GM12878 (cell line): Measurements from ENCODE around the gene ARHGDIA. TPM values are rescaled to one million over a fixed set of nuclear protein-coding genes. Genes with fewer than 3 reads are reported as not detected.

ENCODE experiments used
- ATAC-seq: fragments of 200-7000 bp; cut with Tn5 transposase; 3 replicates; pipeline ENCODE4 v1.9.1; 2020; ENCODE audit warnings: mild to moderate bottlenecking, moderate library complexity
- BruUV-seq: library from RNA; stranded (reverse); fragments of 400-500 nt; replicated peaks from 2 replicates; lab custom pipeline; 2021; lab: Mats Ljungman, UMichigan
- CTCF ChIA-PET: fragments of 300-600 bp; sonication (Branson Sonifier 250); formaldehyde crosslinking; extraction: SDS; loops from one replicate; lab custom pipeline; 2021; ENCODE audit warnings: inconsistent platforms; lab: Yijun Ruan, JAX
- POLR2A ChIA-PET: fragments of 350-600 bp; formaldehyde crosslinking; extraction: SDS; loops from one replicate; lab custom pipeline; 2021; ENCODE audit warnings: inconsistent platforms; lab: Charles Lee
- RAD21 ChIA-PET: fragments of 300-600 bp; sonication (Branson Sonifier 250); formaldehyde crosslinking; loops from one replicate; lab custom pipeline; 2023; ENCODE audit warnings: antibody characterized with exemption; ENCODE audit not compliant: unreplicated experiment; lab: Charles Lee
- SMC1A ChIA-PET: fragments of 300-600 bp; sonication (Branson Sonifier 250); formaldehyde crosslinking; loops from one replicate; lab custom pipeline; 2023; ENCODE audit not compliant: unreplicated experiment, uncharacterized antibody; lab: Charles Lee
- DNase-seq: peaks from one replicate; pipeline ENCODE4 v3.0.0-alpha.2; 2011; ENCODE audit warnings: low read depth, low spot score
- FAIRE-seq: peaks from 3 replicates; lab custom pipeline; 2011; peaks lifted over from hg19 to GRCh38; lab: Jason Lieb, UNC
- H2AFZ ChIP-seq: 2 replicates; pipeline ENCODE4 v1.6.0; 2011; ENCODE audit warnings: low read depth, low read length, control low read depth; ENCODE audit not compliant: control insufficient read depth
- H3K27ac ChIP-seq: 2 replicates; pipeline ENCODE4 v1.5.1; 2011; ENCODE audit warnings: control low read depth; ENCODE audit not compliant: control insufficient read depth, insufficient read depth
- H3K27me3 ChIP-seq, 2 experiments: replicated peaks in 1 of 2; 2 replicates each; pipeline versions ENCODE4 v1.6.0 to v1.6.1; 2011; ENCODE audit warnings: low read length in 1 of 2; ENCODE audit not compliant: control insufficient read depth in 2 of 2, insufficient read depth in 2 of 2
- H3K36me3 ChIP-seq, 2 experiments: 2 replicates each; pipeline ENCODE4 v1.5.1; 2011; ENCODE audit warnings: low read length in 1 of 2; ENCODE audit not compliant: control insufficient read depth in 2 of 2, insufficient read depth in 2 of 2
- H3K4me1 ChIP-seq: 2 replicates; pipeline ENCODE4 v1.6.1; 2011; ENCODE audit warnings: mild to moderate bottlenecking, low read length, moderate library complexity, mixed read lengths; ENCODE audit not compliant: control insufficient read depth, insufficient read depth
- H3K4me2 ChIP-seq: 2 replicates; pipeline ENCODE4 v1.6.0; 2011; ENCODE audit warnings: control low read depth; ENCODE audit not compliant: control insufficient read depth, insufficient read depth
- H3K4me3 ChIP-seq: fragments of 200-600 bp; sonication (generic); 2 replicates; pipeline ENCODE4 v1.5.1; 2016
- H3K79me2 ChIP-seq: 2 replicates; pipeline ENCODE4 v1.6.0; 2011; ENCODE audit warnings: low read length; ENCODE audit not compliant: control insufficient read depth, insufficient read depth
- H3K9ac ChIP-seq: 2 replicates; pipeline ENCODE4 v1.8.0; 2011; ENCODE audit warnings: low read length, control low read depth, mixed read lengths; ENCODE audit not compliant: control insufficient read depth, insufficient read depth
- H3K9me3 ChIP-seq: replicated peaks from 3 replicates; pipeline ENCODE4 v1.5.1; 2011; ENCODE audit warnings: mild to moderate bottlenecking, low read length; ENCODE audit not compliant: control insufficient read depth, insufficient read depth
- H4K20me1 ChIP-seq: 2 replicates; pipeline ENCODE4 v1.6.0; 2011; ENCODE audit not compliant: control insufficient read depth, insufficient read depth
- BCL11A ChIP-seq: IDR thresholded peaks from 2 replicates; pipeline ENCODE4 v1.6.1; 2011; ENCODE audit warnings: low read depth, low read length
- EGR1 ChIP-seq, 2 experiments: IDR thresholded peaks; 1 replicate in 1 of 2; 2 replicates in 1 of 2; pipeline ENCODE4 v1.6.1; 2011 to 2012; ENCODE audit warnings: low read depth in 2 of 2, low read length in 2 of 2, borderline replicate concordance in 1 of 2, mild to moderate bottlenecking in 1 of 2, moderate library complexity in 1 of 2
- JUND ChIP-seq: IDR thresholded peaks from 2 replicates; pipeline ENCODE4 v1.6.1; 2012; ENCODE audit warnings: low read depth, mild to moderate bottlenecking, low read length, improper control_type of control experiment, moderate library complexity
- MXI1 ChIP-seq: fragments of 150-350 bp; IDR thresholded peaks from 2 replicates; pipeline ENCODE4 v1.6.1; 2011; ENCODE audit warnings: low read depth, mild to moderate bottlenecking, inconsistent platforms, low read length, improper control_type of control experiment
- NBN ChIP-seq: fragments of 450-650 bp; IDR thresholded peaks from 2 replicates; pipeline ENCODE4 v1.6.1; 2016
- NFXL1 ChIP-seq: fragments of 450-650 bp; IDR thresholded peaks from 2 replicates; pipeline ENCODE4 v1.6.1; 2017; ENCODE audit warnings: antibody characterized with exemption, mild to moderate bottlenecking, borderline replicate concordance
- NFYA ChIP-seq: IDR thresholded peaks from 2 replicates; pipeline ENCODE4 v1.6.1; 2011; ENCODE audit warnings: low read depth, mild to moderate bottlenecking, low read length, improper control_type of control experiment, borderline replicate concordance
- PAX5 ChIP-seq: IDR thresholded peaks from 2 replicates; pipeline ENCODE4 v1.6.1; 2011; ENCODE audit warnings: low read depth, low read length, borderline replicate concordance
- POLR2AphosphoS2 ChIP-seq: IDR thresholded peaks from 2 replicates; pipeline ENCODE4 v1.6.1; 2011; ENCODE audit warnings: low read depth, mild to moderate bottlenecking, low read length, improper control_type of control experiment, moderate library complexity
- POU2F2 ChIP-seq: IDR thresholded peaks from 3 replicates; pipeline ENCODE4 v1.6.1; 2011; ENCODE audit warnings: low read depth, mild to moderate bottlenecking, low read length, borderline replicate concordance
- SMAD1 ChIP-seq: fragments of 450-650 bp; IDR thresholded peaks from 2 replicates; pipeline ENCODE4 v1.6.1; 2018; ENCODE audit warnings: mild to moderate bottlenecking, low read depth; ENCODE audit not compliant: partially characterized antibody
- SP1 ChIP-seq: IDR thresholded peaks from one replicate; pipeline ENCODE4 v1.6.1; 2011; ENCODE audit warnings: low read depth, low read length
- STAT3 ChIP-seq: IDR thresholded peaks from 2 replicates; pipeline ENCODE4 v1.6.1; 2011; ENCODE audit warnings: low read depth, low read length, improper control_type of control experiment
- TBL1XR1 ChIP-seq: IDR thresholded peaks from 2 replicates; pipeline ENCODE4 v1.6.1; 2012; ENCODE audit warnings: low read depth, low read length, improper control_type of control experiment
- WGBS: methylation state at CpG from one replicate; pipeline ENCODE4 v1.1.6; 2016; ENCODE audit warnings: low lambda C conversion rate; ENCODE audit not compliant: insufficient replicate concordance, insufficient coverage; ENCODE audit errors: missing lambda C conversion rate; 5-methylcytosine and 5-hydroxymethylcytosine counted together
- in situ Hi-C: fragments of 300-500 bp; cut with MboI; formaldehyde crosslinking; loops from 9 replicates; pipeline ENCODE4 v1.14.3; 2018; ENCODE audit warnings: mixed read lengths
- intact Hi-C: fragments of 100-400 bp; cut with micrococcal nuclease; formaldehyde crosslinking; loops from one replicate; pipeline ENCODE4 v1.14.2; 2022; ENCODE audit not compliant: unreplicated experiment
- polyA plus RNA-seq, 11 experiments: library from polyadenylated mRNA; depleted of rRNA in 4 of 11; unstranded in 6 of 11; stranded (reverse) in 5 of 11; fragments of >200 nt; fragmentation: Nextera tagmentation in 4 of 11; fragmentation: Illumina TruSeq in 1 of 11; extraction: Ambion mirVana in 4 of 11; extraction: Trizol in 1 of 11; gene quantifications; 1 replicate in 1 of 11; 2 replicates in 10 of 11; pipeline versions ENCODE4 v1.2.1 to v1.2.3, GENCODE V29; 2011 to 2016; ENCODE audit warnings: inconsistent platforms in 2 of 11, missing spikeins in 2 of 11, low read depth in 1 of 11
- total RNA-seq, 4 experiments: library from RNA; depleted of rRNA in 3 of 4; stranded (reverse); fragments of >200 nt in 3 of 4; fragmentation: Illumina TruSeq in 1 of 4; extraction: Trizol in 1 of 4; gene quantifications; 2 replicates each; pipeline versions ENCODE4 v1.2.1 to v1.2.3, GENCODE V29; 2013 to 2021
- TF ChIP-seq, protein P1 (sequence below): fragments of 450-650 bp; IDR thresholded peaks from 2 replicates; pipeline ENCODE4 v1.6.1; 2017; ENCODE audit warnings: low read depth, mild to moderate bottlenecking, moderate library complexity
- TF ChIP-seq, protein P2 (sequence below): fragments of 450-650 bp; IDR thresholded peaks from 2 replicates; pipeline ENCODE4 v1.6.1; 2017; ENCODE audit warnings: mild to moderate bottlenecking, moderate library complexity

Gene ARHGDIA
- total and polyA plus RNA-seq, 10 of the 15 experiments (the other 5 are each of a cell fraction or from before 2014, with no cell fraction given), result 17.9 to 552 (median 169) TPM

DNA sequence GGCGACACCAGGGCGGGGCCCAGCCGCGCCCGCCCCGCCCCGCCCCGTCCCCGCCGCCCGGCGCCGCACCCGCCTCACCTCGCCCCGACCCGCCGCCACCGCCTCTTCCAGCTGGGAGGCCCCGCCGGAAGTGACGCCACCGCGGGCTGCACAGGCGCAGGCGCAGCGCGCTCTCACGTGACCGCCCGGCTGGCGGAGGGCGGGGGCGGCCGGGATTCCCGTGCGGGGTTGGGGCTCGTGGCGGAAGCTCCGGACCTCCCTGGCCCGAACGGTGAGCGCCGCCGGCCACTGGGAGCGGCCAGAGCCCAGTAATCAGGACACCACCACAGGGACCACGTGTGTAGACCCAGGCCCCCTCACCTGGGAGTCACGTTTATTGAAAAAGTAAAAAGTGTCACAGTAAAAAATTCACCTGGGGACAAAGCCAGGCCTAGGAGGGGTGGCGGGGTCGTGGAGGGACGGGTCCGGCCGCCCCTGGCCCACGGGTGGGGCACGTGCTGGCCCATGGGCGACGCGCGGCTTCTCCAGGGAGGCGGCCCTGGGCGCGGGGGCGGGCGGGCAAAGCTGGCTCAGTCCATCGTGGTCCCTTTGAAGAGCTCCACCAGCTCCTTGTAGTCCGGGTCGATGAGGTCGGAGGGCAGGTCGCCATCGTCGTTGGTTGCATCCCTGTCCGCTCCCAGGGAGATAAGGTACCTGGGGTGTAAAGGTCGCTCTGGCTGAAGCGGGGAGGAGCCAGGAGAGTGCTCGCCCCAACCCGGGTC is 37.8 kb downstream of the ARHGDIA start, which contains the start of gene MCRIP1:
Gene MCRIP1 (minus strand): TSS at position 132 of the 761 bp plus-strand sequence. CDS start 8,785 bp downstream, outside the sequence.
- peak within 1 kb of the TSS; percentile 99 for H3K4me2 ChIP-seq
- WGBS, result 3% methylated on average over 44 of the region's 76 CpGs
- DNase-seq (peak; percentile 72), FAIRE-seq (no peak), ATAC-seq (peak; percentile 80)
- TSS peak; percentile 96 for BruUV-seq
- POLR2A ChIA-PET, result interaction anchor here (0.6 to 3.0 kb wide), 11 partner anchors 26 to 377 kb away, joined by 3 to 15 read pairs (median 4); partner anchors contain the start of genes CENPX, MRPL12 and P4HB
- H4K20me1 ChIP-seq, result no peaks in the 10 kb centered on the region
- no peaks in the 10 kb centered on the region for H3K36me3 ChIP-seq
- peak within 1 kb of the TSS; percentile 86 for H3K9ac ChIP-seq
- no peaks in the 10 kb centered on the region for H3K27me3 ChIP-seq
- peak within 1 kb of the TSS; percentile 85 for H3K27ac ChIP-seq
- H3K9me3 ChIP-seq, result no peaks in the 10 kb centered on the region
- CTCF ChIA-PET, result interaction anchor here (0.8 to 1.9 kb wide), 5 partner anchors 25 to 150 kb away, joined by 3 to 8 read pairs (median 3); partner anchors contain the start of genes ARL16 and HGS
- RAD21 ChIA-PET, result interaction anchor here (0.7 to 1.4 kb wide), 3 partner anchors 21 to 98 kb away, joined by 3 read pairs; partner anchors contain the start of gene P4HB
- SMC1A ChIA-PET, result interaction anchor here (1.3 to 1.8 kb wide), 2 partner anchors 26 to 98 kb away, joined by 5 to 6 read pairs; no protein-coding TSS in a partner anchor
- in situ Hi-C loops, result no loop called here
- peak within 1 kb of the TSS; percentile 96 for H3K4me3 ChIP-seq
- H2AFZ ChIP-seq, result peak within 1 kb of the TSS; percentile 64
- intact Hi-C loops, result no loop called here
- H3K79me2 ChIP-seq, result peaks cover 13% of the 10 kb centered on the region
- peaks cover 16% of the 10 kb centered on the region for H3K4me1 ChIP-seq
- no peak for TF ChIP-seq BCL11A
- 0 out of 2 replicates have a peak, but pooled peaks have one; percentile 27 for TF ChIP-seq PAX5
- peak; percentile 48 for TF ChIP-seq SP1
- TF ChIP-seq STAT3, result no peak
- TF ChIP-seq MXI1, result peak; percentile 87
- TF ChIP-seq, protein P1, sequence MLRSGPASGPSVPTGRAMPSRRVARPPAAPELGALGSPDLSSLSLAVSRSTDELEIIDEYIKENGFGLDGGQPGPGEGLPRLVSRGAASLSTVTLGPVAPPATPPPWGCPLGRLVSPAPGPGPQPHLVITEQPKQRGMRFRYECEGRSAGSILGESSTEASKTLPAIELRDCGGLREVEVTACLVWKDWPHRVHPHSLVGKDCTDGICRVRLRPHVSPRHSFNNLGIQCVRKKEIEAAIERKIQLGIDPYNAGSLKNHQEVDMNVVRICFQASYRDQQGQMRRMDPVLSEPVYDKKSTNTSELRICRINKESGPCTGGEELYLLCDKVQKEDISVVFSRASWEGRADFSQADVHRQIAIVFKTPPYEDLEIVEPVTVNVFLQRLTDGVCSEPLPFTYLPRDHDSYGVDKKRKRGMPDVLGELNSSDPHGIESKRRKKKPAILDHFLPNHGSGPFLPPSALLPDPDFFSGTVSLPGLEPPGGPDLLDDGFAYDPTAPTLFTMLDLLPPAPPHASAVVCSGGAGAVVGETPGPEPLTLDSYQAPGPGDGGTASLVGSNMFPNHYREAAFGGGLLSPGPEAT, result no peak
- no peak for TF ChIP-seq JUND
- TF ChIP-seq, protein P2, sequence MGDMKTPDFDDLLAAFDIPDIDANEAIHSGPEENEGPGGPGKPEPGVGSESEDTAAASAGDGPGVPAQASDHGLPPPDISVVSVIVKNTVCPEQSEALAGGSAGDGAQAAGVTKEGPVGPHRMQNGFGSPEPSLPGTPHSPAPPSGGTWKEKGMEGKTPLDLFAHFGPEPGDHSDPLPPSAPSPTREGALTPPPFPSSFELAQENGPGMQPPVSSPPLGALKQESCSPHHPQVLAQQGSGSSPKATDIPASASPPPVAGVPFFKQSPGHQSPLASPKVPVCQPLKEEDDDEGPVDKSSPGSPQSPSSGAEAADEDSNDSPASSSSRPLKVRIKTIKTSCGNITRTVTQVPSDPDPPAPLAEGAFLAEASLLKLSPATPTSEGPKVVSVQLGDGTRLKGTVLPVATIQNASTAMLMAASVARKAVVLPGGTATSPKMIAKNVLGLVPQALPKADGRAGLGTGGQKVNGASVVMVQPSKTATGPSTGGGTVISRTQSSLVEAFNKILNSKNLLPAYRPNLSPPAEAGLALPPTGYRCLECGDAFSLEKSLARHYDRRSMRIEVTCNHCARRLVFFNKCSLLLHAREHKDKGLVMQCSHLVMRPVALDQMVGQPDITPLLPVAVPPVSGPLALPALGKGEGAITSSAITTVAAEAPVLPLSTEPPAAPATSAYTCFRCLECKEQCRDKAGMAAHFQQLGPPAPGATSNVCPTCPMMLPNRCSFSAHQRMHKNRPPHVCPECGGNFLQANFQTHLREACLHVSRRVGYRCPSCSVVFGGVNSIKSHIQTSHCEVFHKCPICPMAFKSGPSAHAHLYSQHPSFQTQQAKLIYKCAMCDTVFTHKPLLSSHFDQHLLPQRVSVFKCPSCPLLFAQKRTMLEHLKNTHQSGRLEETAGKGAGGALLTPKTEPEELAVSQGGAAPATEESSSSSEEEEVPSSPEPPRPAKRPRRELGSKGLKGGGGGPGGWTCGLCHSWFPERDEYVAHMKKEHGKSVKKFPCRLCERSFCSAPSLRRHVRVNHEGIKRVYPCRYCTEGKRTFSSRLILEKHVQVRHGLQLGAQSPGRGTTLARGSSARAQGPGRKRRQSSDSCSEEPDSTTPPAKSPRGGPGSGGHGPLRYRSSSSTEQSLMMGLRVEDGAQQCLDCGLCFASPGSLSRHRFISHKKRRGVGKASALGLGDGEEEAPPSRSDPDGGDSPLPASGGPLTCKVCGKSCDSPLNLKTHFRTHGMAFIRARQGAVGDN, result peak; percentile 63; the same call in 1 of the 2 replicates
- no peak for TF ChIP-seq NFYA
- TF ChIP-seq TBL1XR1, result no peak
- peak; percentile 61; the same call in 1 of the 2 replicates for TF ChIP-seq POLR2AphosphoS2
- TF ChIP-seq NFXL1, result no peak
- 0 out of 2 replicates have a peak, but pooled peaks have one; percentile 8 for TF ChIP-seq NBN
- no peak for TF ChIP-seq SMAD1
- peak in 1 of 2 experiments; percentile 98; a peak in 2 of 3 replicates for TF ChIP-seq EGR1 (IDR thresholded peaks at IDR 0.05; ENCODE audit: borderline replicate concordance in 1 of 2, low read depth in 2 of 2, low read length in 2 of 2)
- TF ChIP-seq POU2F2, result peak; percentile 15; the same call in 1 of the 3 replicates
